ENCODE measurements around the gene NDN. TPM values are rescaled to one million over a fixed set of nuclear protein-coding genes. Genes with fewer than 3 reads are reported as not detected.

The NDN gene, protein sequence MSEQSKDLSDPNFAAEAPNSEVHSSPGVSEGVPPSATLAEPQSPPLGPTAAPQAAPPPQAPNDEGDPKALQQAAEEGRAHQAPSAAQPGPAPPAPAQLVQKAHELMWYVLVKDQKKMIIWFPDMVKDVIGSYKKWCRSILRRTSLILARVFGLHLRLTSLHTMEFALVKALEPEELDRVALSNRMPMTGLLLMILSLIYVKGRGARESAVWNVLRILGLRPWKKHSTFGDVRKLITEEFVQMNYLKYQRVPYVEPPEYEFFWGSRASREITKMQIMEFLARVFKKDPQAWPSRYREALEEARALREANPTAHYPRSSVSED
- total RNA-seq, result 26.5 and 38.2 TPM in 2 replicates

DNA sequence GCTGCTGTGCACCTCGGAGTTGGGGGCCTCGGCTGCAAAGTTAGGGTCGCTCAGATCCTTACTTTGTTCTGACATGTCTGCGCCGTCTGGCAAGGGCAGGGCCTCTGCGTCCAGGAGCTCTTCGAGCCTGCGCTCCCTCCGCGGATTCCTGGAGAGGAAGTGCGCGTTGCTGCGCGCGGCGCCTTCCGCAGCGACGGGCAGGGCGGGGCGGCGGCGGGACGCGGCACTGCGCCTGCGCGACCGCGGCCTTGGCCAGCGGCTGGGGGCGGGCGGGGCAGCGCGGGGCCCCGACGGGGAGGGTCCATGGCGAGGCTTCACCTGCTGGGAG is at the start of gene NDN:
TSS of gene NDN (minus strand) at position 163 of the 328 bp plus-strand sequence. CDS start at position 75, 88 bp downstream.

GRCh38 chr15:23647421-23648370 is 39.4 kb downstream of the NDN start, which contains the start of gene MAGEL2:
Gene MAGEL2 (minus strand): TSS chr15:23647867. CDS start chr15:23647742, 125 bp downstream.

Other genes starting within 250 kb of the NDN start
- gene GOLGA6L2, start 240.1 kb downstream of the NDN start, total RNA-seq, result not detected in 2 replicates
- under 0.01 TPM in 1 of 2 replicates, not detected in the other for gene MKRN3, start 121.6 kb downstream of the NDN start, total RNA-seq
- 0.10 and 0.33 TPM in 2 replicates for gene MAGEL2, start 39.4 kb downstream of the NDN start, total RNA-seq

Data from vein endothelial cell (primary cell).